Activated CD8-positive, alpha-beta memory T cell treated with anti-CD3 and anti-CD28 coated beads, Interleukin-2, amount 50 U/mL, for 1 hour (primary cell): ENCODE measurements around the gene ZIC1.

Experiments
- DNase-seq: peaks from one replicate; pipeline ENCODE4 v3.0.0-alpha.2; 2020; ENCODE audit errors: extremely low read depth

Gene ZIC1

DNA sequence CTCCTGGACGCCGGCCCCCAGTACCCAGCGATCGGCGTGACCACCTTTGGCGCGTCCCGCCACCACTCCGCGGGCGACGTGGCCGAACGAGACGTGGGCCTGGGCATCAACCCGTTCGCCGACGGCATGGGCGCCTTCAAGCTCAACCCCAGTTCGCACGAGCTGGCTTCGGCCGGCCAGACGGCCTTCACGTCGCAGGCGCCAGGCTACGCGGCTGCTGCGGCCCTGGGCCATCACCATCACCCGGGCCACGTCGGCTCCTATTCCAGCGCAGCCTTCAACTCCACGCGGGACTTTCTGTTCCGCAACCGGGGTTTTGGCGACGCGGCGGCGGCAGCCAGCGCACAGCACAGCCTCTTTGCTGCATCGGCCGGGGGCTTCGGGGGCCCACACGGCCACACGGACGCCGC, 956 bp downstream of the ZIC1 start:
- no peak for DNase-seq

DNA sequence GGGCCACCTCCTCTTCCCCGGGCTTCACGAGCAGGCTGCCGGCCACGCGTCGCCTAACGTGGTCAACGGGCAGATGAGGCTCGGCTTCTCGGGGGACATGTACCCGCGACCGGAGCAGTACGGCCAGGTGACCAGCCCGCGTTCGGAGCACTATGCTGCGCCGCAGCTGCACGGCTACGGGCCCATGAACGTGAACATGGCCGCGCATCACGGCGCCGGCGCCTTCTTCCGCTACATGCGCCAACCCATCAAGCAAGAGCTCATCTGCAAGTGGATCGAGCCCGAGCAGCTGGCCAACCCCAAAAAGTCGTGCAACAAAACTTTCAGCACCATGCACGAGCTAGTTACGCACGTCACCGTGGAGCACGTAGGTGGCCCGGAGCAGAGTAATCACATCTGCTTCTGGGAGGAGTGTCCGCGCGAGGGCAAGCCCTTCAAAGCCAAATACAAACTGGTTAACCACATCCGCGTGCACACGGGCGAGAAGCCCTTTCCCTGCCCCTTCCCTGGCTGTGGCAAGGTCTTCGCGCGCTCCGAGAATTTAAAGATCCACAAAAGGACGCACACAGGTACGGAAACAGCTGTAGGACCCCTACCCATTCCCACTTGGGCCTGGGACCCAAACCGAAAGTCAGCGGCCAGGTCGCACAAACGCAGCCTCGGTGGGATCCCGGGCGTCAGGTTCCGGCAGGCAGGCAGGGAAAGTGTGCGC, 1.5 kb downstream of the ZIC1 start:
- DNase-seq: no peak

DNA sequence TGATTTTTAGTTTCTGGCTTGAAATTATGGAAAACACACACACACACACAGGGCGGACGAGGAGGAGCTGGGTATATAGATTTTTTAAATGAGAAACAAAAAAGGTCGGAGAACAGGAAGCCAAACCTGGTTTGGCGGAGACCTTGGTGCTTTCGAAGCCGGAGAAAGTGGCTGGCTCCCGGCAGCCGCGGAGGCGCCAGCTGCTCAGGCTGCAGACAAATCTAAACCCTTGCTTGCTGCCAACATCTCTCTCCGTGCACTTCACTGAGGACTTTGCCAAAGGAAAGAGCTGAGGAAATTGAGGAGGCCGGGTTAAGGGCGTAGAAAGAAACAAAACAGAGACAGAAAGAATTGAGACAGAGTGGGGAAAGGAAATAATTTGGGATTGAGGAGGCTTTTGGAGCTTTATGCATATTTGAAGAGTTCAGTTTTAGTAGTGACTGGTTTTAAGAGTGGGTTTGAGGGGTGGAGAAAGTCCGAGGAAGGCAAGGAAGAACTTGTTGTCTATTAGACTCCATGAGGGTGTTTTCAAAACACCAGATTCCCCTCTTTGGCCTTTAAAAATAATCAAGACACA, 2.2 kb downstream of the ZIC1 start:
- no peak for DNase-seq

DNA sequence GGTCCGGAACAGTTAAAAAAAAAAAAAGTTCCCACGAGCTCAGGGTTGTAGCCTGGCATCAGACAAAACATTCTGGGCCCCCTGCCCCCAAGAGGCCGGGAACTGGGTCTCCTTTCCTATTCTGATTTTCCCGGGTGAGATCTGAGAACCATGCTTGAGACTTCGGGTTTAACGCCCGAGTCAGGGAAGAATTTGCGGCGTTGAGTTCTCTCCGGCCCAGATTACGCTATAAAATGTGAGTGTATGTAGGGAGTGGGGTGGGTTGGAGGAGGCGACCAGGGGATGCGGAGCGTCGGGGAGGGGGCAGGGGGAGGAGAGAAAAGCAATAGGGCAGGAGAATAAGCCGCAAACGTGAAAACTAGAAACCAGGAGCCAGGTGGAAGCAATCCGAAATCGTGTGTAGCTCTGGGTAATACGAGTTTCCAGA, 2.7 kb downstream of the ZIC1 start:
- no peak for DNase-seq

DNA sequence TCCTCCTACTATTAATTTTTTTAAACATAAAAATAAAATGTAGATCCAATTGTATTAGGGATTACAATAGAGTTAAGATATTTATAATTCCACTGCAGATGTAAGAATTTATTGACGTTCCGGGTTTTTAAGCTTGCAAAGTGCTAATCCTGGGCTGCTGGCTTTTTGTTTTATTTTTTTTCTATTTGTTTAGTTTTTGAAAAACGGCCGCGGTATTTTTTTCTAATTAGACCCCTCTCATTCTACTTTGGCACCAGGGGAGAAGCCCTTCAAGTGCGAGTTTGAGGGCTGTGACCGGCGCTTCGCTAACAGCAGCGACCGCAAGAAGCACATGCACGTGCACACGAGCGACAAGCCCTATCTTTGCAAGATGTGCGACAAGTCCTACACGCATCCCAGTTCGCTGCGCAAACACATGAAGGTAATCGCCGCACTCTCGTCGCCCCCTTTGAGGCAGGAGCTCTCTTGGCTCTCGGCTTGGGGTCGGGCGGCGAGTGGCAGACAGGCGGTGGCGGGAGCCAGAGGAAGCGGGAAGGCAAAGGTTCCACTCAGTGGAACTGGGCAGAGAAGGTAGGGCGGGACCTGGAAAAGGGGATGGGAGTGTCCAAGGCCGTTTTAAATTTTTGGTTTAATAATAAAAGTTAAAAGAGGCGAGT, 3.2 kb downstream of the ZIC1 start:
- no peak for DNase-seq

DNA sequence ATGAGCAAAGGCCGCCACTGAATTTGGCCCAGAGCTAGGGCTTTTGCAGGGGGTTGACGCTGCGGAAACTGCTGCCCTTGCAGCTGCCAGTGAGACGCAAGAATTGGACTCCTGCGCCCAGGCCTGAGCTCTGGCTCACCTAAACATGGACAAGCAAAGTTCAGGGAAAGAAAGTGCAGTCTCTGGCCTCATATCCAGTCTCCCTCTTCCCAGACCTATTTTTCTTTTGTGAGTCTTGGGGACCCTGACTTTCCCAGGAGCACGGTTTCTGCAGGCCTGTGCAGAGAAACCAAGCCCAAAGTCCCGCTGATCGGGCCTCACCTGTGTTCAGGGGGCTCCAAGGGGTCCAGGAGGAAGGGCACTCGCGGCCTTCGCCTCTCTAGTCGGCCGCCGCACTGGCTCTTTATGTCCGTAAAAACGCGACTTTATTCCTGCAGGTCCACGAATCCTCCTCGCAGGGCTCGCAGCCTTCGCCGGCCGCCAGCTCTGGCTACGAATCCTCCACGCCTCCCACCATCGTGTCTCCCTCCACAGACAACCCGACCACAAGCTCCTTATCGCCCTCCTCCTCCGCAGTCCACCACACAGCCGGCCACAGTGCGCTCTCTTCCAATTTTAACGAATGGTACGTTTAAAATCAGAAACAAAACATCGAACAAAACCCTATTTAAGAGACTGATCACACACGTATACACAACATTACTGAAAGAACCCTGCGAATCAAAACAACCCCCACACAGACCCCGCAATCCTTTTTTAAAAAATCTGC, 3.9 kb downstream of the ZIC1 start:
- no peak for DNase-seq

DNA sequence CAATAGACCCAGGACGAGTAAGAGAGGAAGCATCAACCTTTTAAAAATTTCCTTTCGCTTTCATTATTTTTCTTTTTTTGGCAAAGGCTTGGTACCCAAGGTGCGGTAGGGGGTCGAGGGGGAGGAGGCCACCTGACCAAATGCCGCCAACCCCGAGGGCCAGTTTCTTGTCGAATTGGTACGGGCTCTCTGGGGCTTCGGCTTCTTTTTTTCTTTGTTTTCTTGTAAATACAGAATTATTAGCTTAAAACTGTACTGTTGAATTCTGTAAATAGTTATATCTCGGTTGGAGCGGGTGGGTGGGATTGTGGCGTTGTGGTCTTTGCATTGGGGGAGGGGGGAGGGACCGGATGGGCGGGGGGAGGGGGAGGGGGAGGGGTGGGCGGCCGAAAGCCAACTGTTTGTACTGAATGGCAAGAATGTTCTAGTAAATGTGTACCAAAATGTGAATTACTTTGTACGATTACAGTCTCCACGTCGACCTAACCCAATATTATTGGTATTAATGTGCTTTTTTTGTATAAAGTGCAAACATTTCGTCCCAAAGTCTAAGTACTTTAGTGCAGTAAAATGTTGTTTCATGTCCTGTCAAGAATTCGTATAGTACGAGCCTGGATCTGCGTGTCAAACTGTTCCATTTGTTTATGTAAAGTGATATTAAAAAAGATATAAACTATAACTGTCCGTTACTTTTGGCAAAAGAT, 4.7 kb downstream of the ZIC1 start:
- no peak for DNase-seq

DNA sequence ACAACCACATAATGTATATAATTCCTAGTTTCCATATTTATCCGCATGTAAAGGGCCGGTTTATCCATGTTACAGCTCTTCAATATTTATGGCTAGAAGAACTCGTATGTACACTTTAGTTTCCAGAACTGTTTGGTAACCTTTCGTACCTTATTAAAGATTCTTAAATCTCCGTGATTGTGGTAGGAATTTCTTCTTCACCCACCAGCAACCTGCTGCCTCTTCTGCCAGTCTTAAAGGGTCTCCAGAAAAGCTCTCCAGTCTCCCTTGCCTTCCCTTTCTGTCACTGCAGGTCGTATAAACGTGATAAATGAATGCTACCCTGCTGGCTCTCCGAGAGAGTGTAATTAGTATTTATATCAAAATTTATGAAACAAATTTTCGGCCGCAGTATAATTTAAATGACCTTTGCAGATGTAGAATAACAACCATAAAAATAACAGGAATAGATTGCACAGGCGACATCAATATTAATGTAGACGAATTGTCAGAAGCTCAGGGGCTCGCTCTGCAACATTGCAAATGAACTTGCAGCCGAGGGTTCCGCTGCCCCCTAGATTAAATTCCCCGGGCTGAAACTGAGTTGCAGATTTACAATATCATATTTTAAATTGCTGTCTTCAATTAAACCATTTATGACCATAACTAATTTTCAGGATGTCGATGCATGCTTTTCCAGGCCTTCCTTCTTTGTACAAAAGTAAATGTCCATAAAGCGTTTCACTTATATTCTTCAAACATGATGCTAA, 5.4 kb downstream of the ZIC1 start:
- no peak for DNase-seq

DNA sequence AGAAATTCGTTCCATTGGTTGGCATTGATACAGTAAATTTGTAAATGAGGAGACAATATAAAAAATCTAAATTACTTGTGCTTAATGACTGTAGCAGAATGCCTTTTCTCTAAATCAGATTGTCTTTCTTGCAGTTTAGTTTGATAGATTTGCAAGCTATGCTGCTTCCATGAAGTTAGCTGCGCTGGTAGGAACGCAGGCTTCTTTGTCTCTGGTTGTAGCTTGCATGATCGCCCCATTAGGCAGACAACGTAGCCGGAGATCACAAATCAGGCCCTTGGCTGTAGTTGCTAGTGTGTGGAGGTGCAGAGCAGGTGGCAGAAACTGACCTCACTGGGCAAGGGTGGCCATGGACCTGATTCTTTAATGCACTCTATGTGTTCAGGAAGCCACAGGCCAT, 6.1 kb downstream of the ZIC1 start:
- no peak for DNase-seq

DNA sequence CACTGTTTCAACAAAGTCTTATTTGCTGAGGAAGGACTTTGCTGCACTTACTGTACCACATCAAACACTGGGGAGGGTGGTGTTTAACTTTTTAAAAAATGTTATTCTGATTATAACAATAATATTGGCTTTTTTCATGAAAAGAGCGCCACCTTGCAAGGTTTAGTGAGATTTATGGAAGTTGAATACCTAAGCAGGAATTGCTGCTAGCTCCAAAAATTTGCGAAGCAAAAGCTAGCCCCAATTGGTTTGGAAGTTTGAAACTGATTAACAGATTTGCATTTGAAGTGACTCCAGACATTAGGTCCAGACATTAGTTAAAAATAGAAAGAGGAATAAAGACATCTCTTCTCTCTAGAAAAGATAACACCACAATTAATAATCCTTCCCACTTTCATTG, 6.7 kb downstream of the ZIC1 start:
- no peak for DNase-seq

DNA sequence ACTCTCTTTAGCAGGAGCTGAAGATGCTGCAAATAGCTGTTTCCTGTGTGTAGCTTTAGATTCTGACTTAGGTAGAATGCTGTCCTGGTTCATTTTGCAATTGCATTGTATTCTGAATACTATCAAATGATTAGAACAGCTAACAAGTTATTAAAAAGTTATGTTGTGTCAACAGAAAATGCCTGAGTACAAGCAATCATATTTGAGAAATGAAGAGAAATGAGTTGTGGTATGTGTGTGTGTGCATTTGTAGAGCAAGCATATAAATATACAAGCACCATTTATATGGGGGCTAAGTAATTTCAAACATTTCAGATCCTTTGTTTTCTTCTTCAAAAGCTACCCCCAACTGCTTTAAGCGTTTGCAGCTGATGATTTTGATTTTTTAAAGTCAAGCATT, 7.8 kb downstream of the ZIC1 start:
- DNase-seq: no peak

DNA sequence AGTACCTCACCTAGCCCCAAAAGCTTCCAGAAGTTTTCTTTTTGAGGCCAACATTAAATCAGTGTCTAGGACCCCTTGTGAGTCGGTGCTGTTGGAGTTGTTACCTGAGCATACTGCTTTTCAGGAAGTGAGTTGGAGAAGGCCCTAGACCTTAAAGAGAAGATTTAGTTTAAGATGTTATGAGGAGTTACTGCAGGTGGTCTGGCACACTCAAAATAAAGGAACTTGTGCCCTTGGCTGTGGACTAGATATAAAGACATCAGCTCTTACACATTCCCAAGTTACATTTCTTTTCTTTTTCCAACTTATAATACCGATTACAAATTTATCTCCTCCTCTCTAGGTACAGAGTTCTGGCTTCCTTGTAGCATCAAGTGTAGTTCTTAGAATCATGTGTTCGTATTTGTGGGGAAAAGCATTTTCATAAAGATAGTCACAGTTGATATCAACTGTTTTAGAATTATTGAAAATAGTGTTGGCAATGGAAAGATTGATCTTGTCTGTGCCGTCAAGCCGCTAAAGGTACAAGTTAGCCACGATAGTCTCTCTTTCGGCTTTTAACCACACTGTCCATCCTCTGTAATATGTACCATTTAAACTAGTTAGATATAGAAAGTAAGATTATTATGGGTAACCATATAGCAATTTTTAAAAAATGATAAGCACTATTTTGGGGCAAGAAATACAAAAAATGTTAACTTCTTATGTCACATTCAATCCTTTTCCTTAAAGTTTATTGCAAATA, 8.6 kb downstream of the ZIC1 start:
- no peak for DNase-seq

DNA sequence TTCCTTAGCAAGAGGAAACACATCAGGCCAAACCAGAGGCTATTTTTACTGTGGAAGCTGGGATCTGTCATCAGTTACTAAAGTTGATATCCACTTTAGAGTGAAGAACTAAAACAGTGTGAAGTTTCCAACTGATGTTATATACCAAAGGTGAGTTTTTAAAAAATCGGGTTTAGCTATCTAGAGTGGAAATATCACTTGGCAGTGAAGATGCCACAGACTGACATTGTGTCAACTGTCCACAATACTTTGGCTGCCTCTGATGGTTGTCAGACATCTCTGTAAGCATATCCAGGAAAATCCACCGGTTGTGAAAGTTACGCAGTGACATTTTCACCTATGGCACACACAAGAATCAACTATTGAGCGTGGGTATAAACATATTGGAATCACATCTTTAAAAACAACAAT, 9.2 kb downstream of the ZIC1 start:
- DNase-seq: no peak

DNA sequence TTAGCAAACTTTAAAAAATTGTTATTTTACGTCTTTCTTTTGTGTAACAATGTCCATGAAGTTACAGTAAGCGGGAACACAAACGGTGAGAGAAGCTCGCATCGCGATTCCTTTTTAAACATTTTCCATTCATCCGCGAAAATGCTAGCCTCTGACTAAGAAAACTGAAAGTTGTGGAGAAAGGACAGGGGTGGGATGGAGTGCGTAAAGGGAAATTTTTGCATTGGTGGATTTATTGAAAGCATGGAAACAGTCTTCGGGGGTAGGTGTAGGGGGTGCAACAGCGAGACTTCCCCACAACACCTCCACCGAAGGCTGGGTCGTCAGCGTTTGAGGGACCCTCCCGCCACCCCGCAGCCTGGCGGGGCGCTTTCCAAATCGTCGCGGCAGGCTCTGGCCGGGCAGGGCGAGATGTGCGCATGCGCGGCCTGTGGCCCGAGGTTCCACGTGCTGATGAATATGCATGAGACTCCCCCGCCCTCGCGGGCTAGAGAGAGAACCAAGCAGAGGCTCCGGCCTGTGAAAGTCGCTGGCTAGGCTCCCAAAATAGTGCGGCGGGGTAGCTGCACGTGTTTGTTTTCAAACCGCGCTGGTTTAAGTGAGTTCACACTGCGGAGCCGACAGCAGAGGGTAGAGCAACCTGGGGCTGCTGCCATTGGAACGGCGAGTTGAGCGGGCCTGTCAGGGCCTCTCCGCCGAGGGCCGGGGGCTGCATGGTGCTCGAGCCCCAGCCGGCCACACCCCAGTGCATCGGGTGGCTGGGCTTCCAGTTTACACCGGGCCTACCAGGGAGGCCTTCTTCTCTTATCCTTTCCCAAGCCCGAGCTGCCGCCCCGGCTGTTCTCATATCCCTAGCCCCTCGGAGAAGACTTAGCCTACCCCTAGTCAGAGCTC, 9.9 kb downstream of the ZIC1 start:
- no peak for DNase-seq

DNA sequence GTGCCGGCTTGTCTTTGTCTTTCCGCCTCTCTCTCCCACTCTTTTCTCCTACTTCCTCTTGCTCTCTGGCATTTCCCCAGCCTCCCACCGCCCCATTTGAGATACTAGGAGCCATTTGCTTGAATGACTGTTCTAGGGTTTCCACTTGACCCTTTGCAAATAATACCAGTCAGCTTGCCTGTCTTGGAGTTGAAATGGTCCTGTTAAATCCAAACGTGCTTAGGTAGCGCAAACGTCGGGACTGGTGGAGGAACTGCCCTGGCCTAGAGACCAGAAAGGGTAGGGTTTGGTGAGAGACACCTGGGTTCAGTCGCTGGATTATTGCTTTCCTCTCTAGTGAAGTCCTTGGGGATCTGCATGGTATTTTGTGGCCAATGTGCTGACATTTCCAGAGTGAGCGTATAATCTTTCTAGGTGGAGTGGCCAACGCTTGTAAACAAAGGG, 10.6 kb downstream of the ZIC1 start:
- DNase-seq: no peak

DNA sequence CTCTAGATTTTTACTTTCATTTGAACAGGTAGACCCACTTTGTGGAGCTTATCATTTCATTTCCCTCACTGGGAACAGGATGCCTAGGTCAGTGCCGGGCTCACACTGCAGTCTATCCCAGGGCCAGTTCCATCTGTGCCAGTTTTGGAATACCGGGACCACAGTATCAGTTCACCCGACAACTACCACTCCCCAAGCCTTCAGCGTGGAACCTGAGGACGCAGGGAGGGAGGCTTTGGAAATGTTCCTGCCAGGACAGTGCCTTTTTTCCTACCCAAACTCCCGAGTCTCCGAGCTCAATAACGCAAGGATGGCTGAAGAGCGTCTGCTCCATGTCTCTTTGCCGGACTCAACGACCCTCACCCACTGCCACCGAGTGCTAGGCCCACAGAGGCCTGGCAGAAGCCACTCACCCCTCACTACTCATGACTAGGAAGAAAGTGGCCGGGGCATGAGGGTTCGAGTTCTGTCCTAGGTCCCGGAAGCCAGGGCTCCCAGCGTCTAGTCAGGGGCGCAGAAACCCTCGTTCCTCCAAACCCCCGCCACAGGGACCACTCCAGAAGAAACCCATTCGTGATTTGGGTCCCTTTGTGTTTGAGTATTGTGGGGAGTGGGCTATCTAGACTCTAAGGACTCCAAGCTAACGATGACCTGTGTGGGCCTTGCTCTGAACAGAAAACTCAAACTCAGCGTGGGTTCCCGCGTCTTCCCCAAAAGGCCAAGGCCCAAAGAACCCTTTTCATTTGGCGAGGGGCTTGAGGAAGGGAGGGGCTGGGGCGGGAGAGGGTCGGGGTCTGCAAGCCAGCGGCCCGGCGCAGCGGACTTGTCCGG, 11.4 kb downstream of the ZIC1 start:
- DNase-seq: no peak

DNA sequence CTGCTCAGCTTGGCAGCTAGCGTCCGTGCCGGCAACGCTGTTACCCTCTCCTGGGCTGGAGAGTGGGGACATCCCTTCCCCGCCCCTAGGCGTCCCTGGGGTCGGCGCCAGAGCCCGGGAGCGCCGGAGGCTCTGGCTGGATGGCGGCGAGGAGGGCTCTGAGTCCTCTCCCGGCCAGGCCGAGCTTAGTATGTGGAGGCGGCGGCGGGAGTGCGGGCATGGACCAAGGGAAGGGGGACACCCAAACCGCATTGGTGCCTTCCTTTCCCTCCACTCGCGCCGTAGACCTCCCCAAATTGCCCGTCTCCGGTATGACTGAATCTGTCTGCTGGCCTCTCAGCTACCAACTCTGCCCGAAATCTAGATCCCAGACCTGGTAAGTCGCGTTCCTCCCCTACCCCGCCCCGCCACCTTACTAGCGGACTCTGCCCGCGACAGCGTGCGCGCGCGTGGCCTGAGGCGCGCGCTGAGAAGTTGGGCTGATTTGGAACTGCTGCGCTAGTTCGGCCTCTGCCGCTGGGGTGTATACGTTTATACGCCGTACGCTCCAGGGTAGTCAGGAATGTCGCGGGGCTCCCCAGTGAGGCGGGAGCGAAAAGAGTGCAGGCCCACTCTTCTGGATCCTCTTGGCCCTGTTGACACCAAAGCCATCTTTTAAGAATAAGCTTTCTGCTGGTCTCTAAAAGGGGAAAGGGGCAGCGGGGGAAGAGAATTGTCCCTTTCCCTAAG, 12.2 kb downstream of the ZIC1 start:
- DNase-seq: no peak

DNA sequence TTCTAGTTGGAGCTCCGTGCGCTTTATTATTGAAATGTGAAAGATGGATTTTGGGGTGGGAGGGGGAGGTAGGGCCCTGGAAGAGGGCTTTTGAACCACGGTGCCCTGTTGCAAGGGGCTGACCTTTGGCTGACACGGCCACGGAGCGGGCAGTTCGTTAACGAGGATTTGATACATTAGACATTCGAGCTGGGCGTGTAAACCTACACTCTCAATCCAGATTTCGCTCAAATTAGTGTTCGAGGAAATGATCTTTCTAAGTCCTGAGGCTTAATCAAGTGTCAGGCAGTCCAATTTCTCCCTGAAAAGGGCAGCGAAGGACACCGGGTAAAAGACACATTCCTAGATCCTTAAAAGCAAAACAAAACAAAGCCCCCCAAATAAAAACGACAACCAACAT, 13.0 kb downstream of the ZIC1 start:
- DNase-seq: no peak
